Upper lobe of left lung (tissue), 6 donors: ENCODE data around the gene JUNB. TPM values are rescaled to one million over a fixed set of nuclear protein-coding genes. Genes with fewer than 3 reads are reported as not detected.

Experiments used
- ATAC-seq, 2 donors: fragments of 200-7000 bp; cut with Tn5 transposase; one replicate each; pipeline ENCODE4 v1.9.1; 2022; ENCODE audit warnings: mild to moderate bottlenecking in 2 of 2, moderate library complexity in 2 of 2; ENCODE audit not compliant: low FRiP score in 2 of 2
- DNase-seq, 2 donors: peaks; one replicate each; pipeline ENCODE4 v3.0.0-alpha.2; 2019 to 2020
- H3K27ac ChIP-seq, 4 donors: fragments of 200-600 bp; sonication (generic); one replicate each; pipeline ENCODE4 v1.5.1; 2016 to 2019
- H3K27me3 ChIP-seq, 4 donors: fragments of 200-600 bp; sonication (generic); one replicate each; pipeline ENCODE4 v1.5.1; 2017 to 2019
- H3K36me3 ChIP-seq, 4 donors: fragments of 200-600 bp; sonication (generic); one replicate each; pipeline ENCODE4 v1.5.1; 2016 to 2019
- H3K4me1 ChIP-seq, 4 donors: fragments of 200-600 bp; sonication (generic); one replicate each; pipeline ENCODE4 v1.5.1; 2018 to 2019
- H3K4me3 ChIP-seq, 4 donors: fragments of 200-600 bp; sonication (generic); one replicate each; pipeline ENCODE4 v1.5.1; 2017 to 2019; ENCODE audit warnings: mild to moderate bottlenecking in 2 of 4, moderate library complexity in 1 of 4
- H3K9me3 ChIP-seq, 4 donors: fragments of 200-600 bp; sonication (generic); one replicate each; pipeline ENCODE4 v1.5.1; 2018 to 2019
- CTCF ChIP-seq, 6 experiments: fragments of 450-650 bp in 4 of 6; fragments of 200-600 bp in 2 of 6; sonication (generic) in 2 of 6; IDR thresholded peaks; one replicate each; pipeline ENCODE4 v1.5.1; 2016 to 2019; ENCODE audit warnings: antibody characterized with exemption in 6 of 6
- EP300 ChIP-seq, 4 donors: sonication (generic); formaldehyde crosslinking; IDR thresholded peaks; one replicate each; pipeline ENCODE4 v1.5.1; 2017; ENCODE audit warnings: antibody characterized with exemption in 4 of 4, control low read depth in 2 of 4
- POLR2A ChIP-seq, 4 donors: fragments of 450-650 bp; IDR thresholded peaks; one replicate each; pipeline ENCODE4 v1.5.1; 2016 to 2017; ENCODE audit warnings: antibody characterized with exemption in 4 of 4, mild to moderate bottlenecking in 2 of 4
- POLR2AphosphoS5 ChIP-seq, 2 donors: sonication (generic); formaldehyde crosslinking; IDR thresholded peaks; one replicate each; pipeline ENCODE4 v1.5.1; 2017; ENCODE audit warnings: antibody characterized with exemption in 2 of 2
- WGBS, 2 donors: methylation state at CpG; one replicate each; pipeline ENCODE4 v1.1.5; 2017 to 2018; 5-methylcytosine and 5-hydroxymethylcytosine counted together
- total RNA-seq, 6 donors: library from RNA; depleted of rRNA in 4 of 6; stranded (reverse); fragments of >200 nt in 4 of 6; gene quantifications; one replicate each; pipeline versions ENCODE4 v1.1.0 to v1.2.1, GENCODE V29; 2016 to 2021
- donor health status: DM: no; HTN: no; CAD: no; lungs with moderate emphysema.
- donor health status: DM: no; HTN: yes; CAD: no; lungs with severe emphysema.

JUNB gene
- total RNA-seq, 6 donors from 2014 or later: 127 to 422 (median 354) TPM

GRCh38 chr19:12767150-12767549 is 24.1 kb upstream of the JUNB start:
- Histone ChIP-seq H3K27me3 (no peaks in the 10 kb centered on the region), H3K4me3 (no peak overlapping the region), H3K9me3 (no peaks in the 10 kb centered on the region), H3K36me3 (peaks cover 4 to 26% (median 16%) of the 10 kb centered on the region in 4 donors), H3K4me1 (peaks cover 0 to 19% (median 2%) of the 10 kb centered on the region in 4 donors), H3K27ac (no peak overlapping the region)
- TF ChIP-seq POLR2AphosphoS5 (IDR thresholded peaks at IDR 0.05): no peak
- TF ChIP-seq POLR2A (IDR thresholded peaks at IDR 0.05): no peak
- TF ChIP-seq CTCF (IDR thresholded peaks at IDR 0.05): no peak
- no peak for TF ChIP-seq EP300 (IDR thresholded peaks at IDR 0.05)
- no peak for ATAC-seq
- DNase-seq: peak in 1 of 2 donors; percentile 63
- WGBS, 2 donors: 90 to 96% methylated on average over 8 to 11 of the region's 11 CpGs

- peaks cover 2 to 25% (median 16%) of the 10 kb centered on the region in 4 donors for H3K36me3 ChIP-seq
- peak in 1 of 2 donors; percentile 79 for DNase-seq
Observed at GRCh38 chr19:12767666-12768065, 23.6 kb upstream of the JUNB start.

DNA sequence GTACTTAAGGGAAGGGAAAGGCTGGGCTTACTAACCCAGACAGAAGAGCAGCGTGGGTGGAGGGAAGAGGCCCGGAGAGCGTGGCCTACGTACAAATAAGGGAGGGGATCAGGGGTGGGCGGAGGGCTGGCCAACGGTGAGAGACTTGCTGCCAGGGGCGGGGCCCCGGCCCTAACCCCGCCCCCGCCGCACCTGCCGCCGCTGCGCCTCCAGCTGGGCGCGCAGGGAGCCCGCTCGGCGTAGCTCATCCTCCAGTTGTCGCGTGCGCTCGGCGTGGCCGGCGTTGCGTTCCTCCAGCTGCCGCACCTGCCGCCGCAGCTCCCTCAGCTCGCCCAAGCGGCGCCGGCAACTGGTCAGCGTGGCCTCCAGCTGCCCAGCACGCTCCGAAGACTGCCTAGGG is 21.6 kb upstream of the JUNB start:
- 65 to 86% methylated on average over 7 to 37 of the region's 37 CpGs for WGBS, 2 donors
- peak in 1 of 2 donors; percentile 34 for ATAC-seq
- no peaks in the 10 kb centered on the region for H3K27me3 ChIP-seq
- H3K4me1 ChIP-seq: peaks cover 3 to 24% (median 4%) of the 10 kb centered on the region in 4 donors
- no peak overlapping the region for H3K4me3 ChIP-seq
- peaks cover 0 to 15% (median 7%) of the 10 kb centered on the region in 4 donors for H3K36me3 ChIP-seq
- H3K9me3 ChIP-seq: no peaks in the 10 kb centered on the region
- DNase-seq: peak; percentile 80 to 89
- TF ChIP-seq CTCF (IDR thresholded peaks at IDR 0.05) (no peak), POLR2AphosphoS5 (IDR thresholded peaks at IDR 0.05) (no peak), EP300 (IDR thresholded peaks at IDR 0.05) (no peak), POLR2A (IDR thresholded peaks at IDR 0.05) (no peak)
- H3K27ac ChIP-seq: no peak overlapping the region

More at GRCh38 chr19:12767666-12768065, 23.6 kb upstream of the JUNB start:
- TF ChIP-seq EP300 (IDR thresholded peaks at IDR 0.05) (no peak), POLR2AphosphoS5 (IDR thresholded peaks at IDR 0.05) (no peak), CTCF (IDR thresholded peaks at IDR 0.05) (no peak), POLR2A (IDR thresholded peaks at IDR 0.05) (no peak)
- no peak for ATAC-seq
- H3K27ac ChIP-seq: no peak overlapping the region
- 96 to 99% methylated on average over 15 of the region's 15 CpGs for WGBS, 2 donors
- no peaks in the 10 kb centered on the region for H3K9me3 ChIP-seq
- no peak overlapping the region for H3K4me3 ChIP-seq
- H3K4me1 ChIP-seq: peaks cover 0 to 19% (median 2%) of the 10 kb centered on the region in 4 donors
- H3K27me3 ChIP-seq: no peaks in the 10 kb centered on the region

GRCh38 chr19:12770922-12771321 is 20.4 kb upstream of the JUNB start:
- WGBS, 2 donors: 96% methylated on average over 13 of the region's 13 CpGs; no CpG with 5 or more reads in 1 of the 2 donors

More at GRCh38 chr19:12770922-12771321, 20.4 kb upstream of the JUNB start:
- Histone ChIP-seq H3K36me3 (peaks cover 0 to 15% (median 4%) of the 10 kb centered on the region in 4 donors), H3K4me3 (no peak overlapping the region), H3K9me3 (no peaks in the 10 kb centered on the region), H3K27ac (no peak overlapping the region), H3K27me3 (no peaks in the 10 kb centered on the region), H3K4me1 (peaks cover 7 to 28% (median 8%) of the 10 kb centered on the region in 4 donors)
- TF ChIP-seq POLR2AphosphoS5 (IDR thresholded peaks at IDR 0.05) (no peak), CTCF (IDR thresholded peaks at IDR 0.05) (no peak), POLR2A (IDR thresholded peaks at IDR 0.05) (no peak), EP300 (IDR thresholded peaks at IDR 0.05) (no peak)
- no peak for ATAC-seq
- DNase-seq: peak in 1 of 2 donors; percentile 63
